Measurements from ENCODE around the gene SETX.
A peak's percentile ranks its signal among the peaks of the same experiment; 100 is the strongest.

SETX gene

DNA sequence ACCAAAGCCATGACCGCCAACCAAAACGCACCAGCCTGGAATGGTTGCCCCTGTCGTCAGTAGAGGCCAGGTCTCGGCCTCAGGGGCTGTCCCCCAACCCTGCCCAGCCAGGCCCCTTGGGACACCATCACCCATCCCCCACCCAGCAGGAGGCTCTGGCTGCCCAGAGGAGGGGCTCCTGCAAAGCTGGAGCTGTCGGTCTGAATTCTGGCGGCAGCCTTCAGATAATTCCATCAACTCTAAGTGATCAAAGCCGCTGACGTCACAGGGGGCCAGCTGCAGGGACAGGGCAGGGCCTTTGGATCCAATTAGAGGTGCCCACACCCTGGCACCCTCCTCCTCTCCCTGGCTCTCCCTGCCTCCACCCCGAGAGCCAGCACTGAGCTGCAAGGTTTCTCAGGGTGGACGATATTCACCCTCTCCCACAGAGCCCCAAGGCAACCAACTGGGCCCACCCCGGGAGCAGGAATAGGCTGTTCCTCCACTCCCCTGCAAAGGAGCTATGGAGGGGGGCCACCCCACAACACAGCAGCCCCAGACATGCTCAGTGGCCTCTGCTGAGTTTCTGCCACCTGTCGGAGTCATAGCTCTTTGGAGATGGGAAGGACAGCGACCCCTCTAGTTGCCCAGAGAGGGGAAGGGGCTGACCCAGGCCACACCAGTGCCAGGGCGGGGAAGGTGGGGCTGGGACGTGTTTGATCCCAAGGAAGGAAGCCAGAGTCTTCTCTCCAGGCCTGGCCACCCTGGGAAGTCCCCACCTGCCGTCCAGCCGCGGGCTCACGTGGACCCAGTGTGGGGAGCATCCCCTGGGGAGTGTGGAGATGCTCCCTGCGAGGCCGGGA lies 114.6 kb downstream of the SETX start (continued):
- TF ChIP-seq ZNF211 (tag by site-specific recombination; IDR thresholded peaks at IDR 0.05; ENCODE audit: low read depth) (no peak), ZNF391 (tag by site-specific recombination; IDR thresholded peaks at IDR 0.05; ENCODE audit: borderline replicate concordance, low read depth) (no peak), ZNF354C (tag by site-specific recombination; IDR thresholded peaks at IDR 0.05; ENCODE audit: borderline replicate concordance, low read depth) (no peak), ZIC2 (tag by site-specific recombination; IDR thresholded peaks at IDR 0.05) (peak; percentile 56), REPIN1 (tag by site-specific recombination; IDR thresholded peaks at IDR 0.05; ENCODE audit: low read depth) (no peak), ZNF76 (tag by site-specific recombination; IDR thresholded peaks at IDR 0.05; ENCODE audit: borderline replicate concordance, low read depth) (no peak), OVOL3 (tag by site-specific recombination; IDR thresholded peaks at IDR 0.05) (no peak), HOXD13 (CRISPR knock-in tag; IDR thresholded peaks at IDR 0.05; ENCODE audit: borderline replicate concordance) (no peak), SCRT2 (tag by site-specific recombination; IDR thresholded peaks at IDR 0.05) (peak; percentile 85), ZNF510 (tag by site-specific recombination; IDR thresholded peaks at IDR 0.05; ENCODE audit: insufficient replicate concordance) (no peak), ZNF341 (tag by site-specific recombination; IDR thresholded peaks at IDR 0.05; ENCODE audit: low read depth) (peak; percentile 63), ZNF266 (tag by site-specific recombination; IDR thresholded peaks at IDR 0.05; ENCODE audit: low read depth) (no peak), ZBTB8A (tag by site-specific recombination; IDR thresholded peaks at IDR 0.05) (no peak), ZNF623 (tag by site-specific recombination; IDR thresholded peaks at IDR 0.05) (no peak), HOXA7 (CRISPR knock-in tag; IDR thresholded peaks at IDR 0.05; ENCODE audit: borderline replicate concordance) (no peak), YY2 (tag by site-specific recombination; IDR thresholded peaks at IDR 0.05) (no peak), KLF8 (tag by site-specific recombination; IDR thresholded peaks at IDR 0.05) (0 out of 2 replicates have a peak, but pooled peaks have one; percentile 17), EGR2 (tag by site-specific recombination; IDR thresholded peaks at IDR 0.05; ENCODE audit: low read depth) (no peak), ZNF658 (tag by site-specific recombination; IDR thresholded peaks at IDR 0.05) (no peak), SCRT1 (tag by site-specific recombination; IDR thresholded peaks at IDR 0.05; ENCODE audit: borderline replicate concordance) (no peak; the same call in 1 of the 2 replicates), ZNF768 (tag by site-specific recombination; IDR thresholded peaks at IDR 0.05) (no peak), ZBTB48 (tag by site-specific recombination; IDR thresholded peaks at IDR 0.05) (no peak), TCF7L2 (IDR thresholded peaks at IDR 0.05; ENCODE audit: borderline replicate concordance, low read depth, low read length) (no peak), ZNF350 (tag by site-specific recombination; IDR thresholded peaks at IDR 0.05) (no peak)
- TF ChIP-seq, protein P1, sequence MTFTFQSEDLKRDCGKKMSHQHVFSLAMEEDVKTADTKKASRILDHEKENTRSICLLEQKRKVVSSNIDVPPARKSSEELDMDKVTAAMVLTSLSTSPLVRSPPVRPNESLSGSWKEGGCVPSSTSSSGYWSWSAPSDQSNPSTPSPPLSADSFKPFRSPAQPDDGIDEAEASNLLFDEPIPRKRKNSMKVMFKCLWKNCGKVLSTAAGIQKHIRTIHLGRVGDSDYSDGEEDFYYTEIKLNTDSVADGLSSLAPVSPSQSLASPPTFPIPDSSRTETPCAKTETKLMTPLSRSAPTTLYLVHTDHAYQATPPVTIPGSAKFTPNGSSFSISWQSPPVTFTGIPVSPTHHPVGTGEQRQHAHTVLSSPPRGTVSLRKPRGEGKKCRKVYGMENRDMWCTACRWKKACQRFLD (tag by site-specific recombination; IDR thresholded peaks at IDR 0.05): no peak
- TF ChIP-seq, protein P2, sequence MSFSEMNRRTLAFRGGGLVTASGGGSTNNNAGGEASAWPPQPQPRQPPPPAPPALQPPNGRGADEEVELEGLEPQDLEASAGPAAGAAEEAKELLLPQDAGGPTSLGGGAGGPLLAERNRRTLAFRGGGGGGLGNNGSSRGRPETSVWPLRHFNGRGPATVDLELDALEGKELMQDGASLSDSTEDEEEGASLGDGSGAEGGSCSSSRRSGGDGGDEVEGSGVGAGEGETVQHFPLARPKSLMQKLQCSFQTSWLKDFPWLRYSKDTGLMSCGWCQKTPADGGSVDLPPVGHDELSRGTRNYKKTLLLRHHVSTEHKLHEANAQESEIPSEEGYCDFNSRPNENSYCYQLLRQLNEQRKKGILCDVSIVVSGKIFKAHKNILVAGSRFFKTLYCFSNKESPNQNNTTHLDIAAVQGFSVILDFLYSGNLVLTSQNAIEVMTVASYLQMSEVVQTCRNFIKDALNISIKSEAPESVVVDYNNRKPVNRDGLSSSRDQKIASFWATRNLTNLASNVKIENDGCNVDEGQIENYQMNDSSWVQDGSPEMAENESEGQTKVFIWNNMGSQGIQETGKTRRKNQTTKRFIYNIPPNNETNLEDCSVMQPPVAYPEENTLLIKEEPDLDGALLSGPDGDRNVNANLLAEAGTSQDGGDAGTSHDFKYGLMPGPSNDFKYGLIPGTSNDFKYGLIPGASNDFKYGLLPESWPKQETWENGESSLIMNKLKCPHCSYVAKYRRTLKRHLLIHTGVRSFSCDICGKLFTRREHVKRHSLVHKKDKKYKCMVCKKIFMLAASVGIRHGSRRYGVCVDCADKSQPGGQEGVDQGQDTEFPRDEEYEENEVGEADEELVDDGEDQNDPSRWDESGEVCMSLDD (tag by site-specific recombination; IDR thresholded peaks at IDR 0.05): no peak
- TF ChIP-seq, protein P3, sequence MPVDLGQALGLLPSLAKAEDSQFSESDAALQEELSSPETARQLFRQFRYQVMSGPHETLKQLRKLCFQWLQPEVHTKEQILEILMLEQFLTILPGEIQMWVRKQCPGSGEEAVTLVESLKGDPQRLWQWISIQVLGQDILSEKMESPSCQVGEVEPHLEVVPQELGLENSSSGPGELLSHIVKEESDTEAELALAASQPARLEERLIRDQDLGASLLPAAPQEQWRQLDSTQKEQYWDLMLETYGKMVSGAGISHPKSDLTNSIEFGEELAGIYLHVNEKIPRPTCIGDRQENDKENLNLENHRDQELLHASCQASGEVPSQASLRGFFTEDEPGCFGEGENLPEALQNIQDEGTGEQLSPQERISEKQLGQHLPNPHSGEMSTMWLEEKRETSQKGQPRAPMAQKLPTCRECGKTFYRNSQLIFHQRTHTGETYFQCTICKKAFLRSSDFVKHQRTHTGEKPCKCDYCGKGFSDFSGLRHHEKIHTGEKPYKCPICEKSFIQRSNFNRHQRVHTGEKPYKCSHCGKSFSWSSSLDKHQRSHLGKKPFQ (tag by site-specific recombination; IDR thresholded peaks at IDR 0.05): no peak

All from HEK293 (cell line).